Endometrial microvascular endothelial cells (primary cell): ENCODE measurements around the gene JADE1. TPM values are rescaled to one million over a fixed set of nuclear protein-coding genes. Genes with fewer than 3 reads are reported as not detected.

ENCODE experiments used
- in situ Hi-C: cut with HindIII; loops from 2 replicates; pipeline ENCODE4 v1.10.0; 2017; ENCODE audit warnings: low sequenced_read_pairs, low pct_unique_long_range_greater_than_20kb; ENCODE audit errors: inconsistent ontology term
- total RNA-seq: library from RNA; depleted of rRNA; stranded (reverse); fragments of >200 nt; gene quantifications from one replicate; pipeline ENCODE4 v1.2.3, GENCODE V29; 2015; ENCODE audit errors: inconsistent ontology term

The JADE1 gene
- total RNA-seq = 22.8 TPM

DNA sequence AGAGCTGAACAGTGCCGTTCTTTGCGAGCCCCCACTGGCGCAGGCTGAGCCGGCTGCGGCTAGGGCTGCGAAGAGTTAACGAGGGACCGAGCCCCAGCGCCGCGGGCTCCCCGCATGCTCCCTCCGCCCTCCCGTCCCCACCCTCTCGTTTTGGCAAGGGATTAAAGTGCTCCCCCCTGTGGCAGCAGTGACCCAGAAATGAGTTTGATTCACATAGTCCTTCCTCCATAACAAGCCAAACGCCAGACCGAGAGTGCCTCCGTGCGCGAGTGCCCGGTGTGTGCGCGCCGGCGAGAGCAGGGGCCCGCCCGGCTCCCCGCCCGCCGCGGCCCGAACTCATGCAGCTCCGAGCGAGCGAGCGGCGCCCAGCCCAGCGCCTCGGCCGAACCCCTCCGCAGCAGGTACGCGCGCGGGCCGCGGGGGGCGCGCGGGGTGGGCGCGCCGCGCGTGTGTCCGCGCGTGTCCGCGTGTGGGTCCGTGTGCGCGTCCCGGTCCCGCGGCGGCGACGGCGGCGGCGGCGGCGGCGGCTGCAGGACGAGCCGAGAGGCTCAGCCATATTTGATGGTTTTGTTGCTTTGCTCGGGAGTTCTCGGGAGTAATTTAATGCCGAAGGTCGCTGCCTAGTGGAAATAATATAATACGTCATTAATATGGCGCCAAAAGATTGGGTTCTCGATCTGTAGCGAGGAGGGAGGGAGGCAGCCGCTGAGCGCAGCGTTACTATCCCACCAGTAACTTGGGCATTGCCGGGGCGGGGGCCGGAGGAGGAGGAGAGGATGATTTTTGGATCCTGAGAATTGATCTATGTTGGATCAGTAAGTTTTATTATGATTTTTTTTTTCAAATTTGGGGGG is at the start of gene JADE1:
Gene JADE1, plus strand, starts transcription at position 224 of the 854 bp plus-strand sequence. CDS start 22,059 bp downstream, outside the sequence.
- in situ Hi-C loops = loop anchor here (10.0 kb wide), 1 partner anchor 355 kb away; no protein-coding TSS in a partner anchor

DNA sequence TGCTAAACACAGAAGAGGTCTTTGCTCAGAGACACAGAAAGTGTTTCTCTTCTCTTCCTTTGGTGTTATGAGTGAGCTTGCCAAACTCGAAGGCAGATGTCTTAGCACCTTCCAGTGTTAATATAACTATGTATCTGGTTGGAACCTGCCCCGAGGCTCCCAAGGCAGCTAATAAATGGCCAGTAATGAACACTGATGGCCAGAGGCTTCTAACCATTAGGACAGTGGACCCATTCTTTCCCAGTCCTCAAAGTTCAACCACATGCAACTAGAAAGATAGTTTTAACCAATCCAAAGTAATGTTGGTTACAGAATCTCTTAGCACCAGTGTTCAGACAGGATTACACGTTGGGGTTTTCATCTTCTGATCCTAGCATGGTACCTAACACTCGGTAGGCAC is 42.7 kb upstream of the JADE1 start:
- in situ Hi-C loops = no loop called here

DNA sequence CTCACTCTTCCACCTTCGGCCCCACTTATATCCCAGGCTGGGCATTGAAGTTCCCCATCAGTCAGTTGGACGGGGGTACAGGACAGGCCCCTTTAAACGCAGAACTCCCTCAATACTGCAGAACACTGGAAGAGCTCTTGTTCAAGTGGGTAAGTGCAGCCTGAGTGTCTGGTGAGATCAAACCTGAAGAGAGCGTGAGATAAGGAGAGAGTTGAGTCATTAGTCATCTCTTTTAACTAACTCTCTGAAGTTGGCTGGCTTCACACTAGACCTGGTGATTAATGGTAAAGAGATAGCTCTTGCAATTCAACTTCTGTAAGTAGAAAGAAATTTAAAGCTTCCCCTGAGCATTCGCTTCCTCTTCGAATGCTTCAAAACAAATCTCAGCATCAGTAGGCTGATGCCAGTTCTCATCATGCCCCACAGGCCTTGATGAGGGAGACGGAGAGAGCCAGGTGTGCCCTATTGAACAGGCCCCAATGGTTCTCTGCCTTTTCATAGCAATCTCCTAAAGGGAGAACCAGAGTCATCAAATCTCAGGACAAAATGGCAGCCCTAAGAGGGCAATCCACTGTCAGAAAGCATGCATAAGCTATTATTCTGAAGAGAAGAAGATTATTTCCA is 41.0 kb upstream of the JADE1 start:
- in situ Hi-C loops = no loop called here

DNA sequence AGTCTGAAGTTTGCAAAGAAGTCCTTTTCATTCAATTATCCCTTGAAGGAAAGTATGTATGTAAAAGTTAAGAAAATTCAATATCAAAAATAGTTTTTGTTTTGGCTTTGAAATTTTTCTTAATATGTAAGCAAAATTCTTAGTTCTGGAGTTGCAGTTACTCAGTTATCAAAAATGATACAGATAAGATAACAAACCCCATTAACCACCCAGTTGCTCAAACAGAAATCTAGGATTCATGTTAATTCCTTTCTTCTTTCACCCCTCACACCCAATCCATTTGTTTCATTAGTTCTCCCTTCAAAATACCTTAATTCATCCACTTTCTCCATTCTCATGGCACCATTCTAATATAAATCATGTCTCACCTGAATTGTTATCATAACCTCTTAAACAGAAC is 40.5 kb upstream of the JADE1 start:
- in situ Hi-C loops = no loop called here

DNA sequence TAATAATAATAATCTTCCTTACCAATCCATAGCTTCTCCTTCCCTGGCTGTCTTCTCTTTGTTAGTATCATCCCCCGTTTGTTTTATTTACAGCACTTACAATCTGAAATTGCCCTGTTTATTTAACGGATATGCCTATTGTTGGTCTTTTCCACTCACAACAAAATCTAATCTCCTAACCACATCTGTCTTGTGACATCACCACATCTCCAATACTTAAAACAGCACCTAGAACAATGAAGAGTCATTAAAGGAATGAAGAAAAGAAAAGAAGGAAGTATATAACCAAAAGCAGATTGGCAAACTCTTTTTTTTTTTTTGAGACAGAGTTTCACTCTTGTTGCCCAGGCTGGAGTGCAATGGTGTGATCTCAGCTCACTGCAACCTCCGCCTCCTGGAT is 38.7 kb upstream of the JADE1 start:
- in situ Hi-C loops = no loop called here

DNA sequence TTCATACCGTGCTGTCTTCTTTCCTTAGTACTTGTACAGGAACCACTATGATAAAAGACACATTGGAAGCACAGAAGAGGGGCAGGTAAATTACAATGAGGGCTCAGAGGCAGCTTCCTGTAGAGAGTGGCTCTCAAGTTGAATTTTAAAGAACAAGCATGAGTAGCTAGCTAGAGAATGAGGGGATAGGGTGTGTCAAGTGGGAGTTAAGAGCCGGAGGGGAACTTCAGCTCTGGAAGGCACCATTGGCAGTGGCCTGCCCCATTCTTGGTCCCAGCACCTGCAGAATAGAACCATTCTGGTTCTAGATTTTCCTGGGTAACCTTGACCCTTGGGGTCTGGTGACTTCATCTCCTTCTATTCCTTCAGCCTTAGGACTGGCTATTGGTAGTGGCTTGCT is 34.0 kb upstream of the JADE1 start:
- in situ Hi-C loops = no loop called here

DNA sequence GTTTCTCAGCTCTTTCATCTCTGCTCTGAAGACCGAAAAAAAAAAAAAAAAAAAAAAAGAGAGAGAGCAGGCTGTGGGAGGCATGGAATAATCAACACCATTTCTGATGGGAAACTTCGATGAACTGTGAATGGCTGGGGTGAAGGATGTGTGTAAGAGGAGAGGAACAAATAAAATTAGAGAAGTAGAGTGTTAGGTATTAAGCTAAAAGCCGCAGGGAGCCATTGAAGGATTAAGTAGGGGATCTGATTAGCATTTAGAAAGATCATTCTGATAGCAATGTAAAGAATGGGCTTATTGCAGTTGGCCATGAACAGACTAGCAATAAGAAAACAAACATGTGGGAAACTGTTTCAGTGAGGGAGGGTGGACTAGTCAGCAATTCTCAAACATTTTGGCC is 33.6 kb upstream of the JADE1 start:
- in situ Hi-C loops = no loop called here

DNA sequence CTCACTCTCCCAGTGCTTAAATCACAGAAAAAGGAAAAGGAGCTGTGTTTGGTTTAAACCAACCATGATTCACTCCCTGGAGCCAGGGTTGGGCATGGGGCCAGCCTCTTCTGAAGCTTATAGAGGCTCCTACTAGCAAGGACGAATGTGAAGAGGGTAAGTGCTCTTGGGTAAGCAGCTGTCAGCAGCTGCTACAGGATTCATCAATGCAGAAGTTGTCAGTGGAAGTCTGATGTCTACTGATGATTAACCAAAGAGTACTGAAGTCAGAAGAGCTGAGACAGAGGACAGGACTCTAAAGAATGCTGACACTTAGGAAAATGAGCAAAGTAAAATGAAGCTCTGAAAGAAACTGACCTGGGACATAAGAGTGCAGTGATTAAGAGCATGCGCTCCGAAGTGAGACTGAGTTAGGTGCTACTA is 32.7 kb upstream of the JADE1 start:
- in situ Hi-C loops = no loop called here

DNA sequence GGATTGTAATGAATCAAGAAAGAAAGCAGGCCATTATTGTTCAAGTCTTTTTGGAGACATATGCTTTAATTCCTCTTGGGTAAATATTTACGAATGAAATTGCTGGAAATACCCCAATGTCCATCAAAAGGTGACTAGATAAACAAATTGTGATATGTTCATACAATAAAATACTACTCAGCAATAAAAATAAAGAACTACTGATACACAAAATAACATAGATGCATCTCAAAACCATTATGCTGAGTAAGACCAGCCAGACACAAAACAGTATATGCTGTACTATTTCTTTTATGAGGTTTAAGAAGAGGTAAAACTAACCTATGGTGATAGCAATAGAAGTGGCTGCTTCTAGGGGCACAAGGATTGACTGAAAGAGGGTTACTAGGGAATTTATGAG is 28.8 kb upstream of the JADE1 start:
- in situ Hi-C loops = no loop called here

DNA sequence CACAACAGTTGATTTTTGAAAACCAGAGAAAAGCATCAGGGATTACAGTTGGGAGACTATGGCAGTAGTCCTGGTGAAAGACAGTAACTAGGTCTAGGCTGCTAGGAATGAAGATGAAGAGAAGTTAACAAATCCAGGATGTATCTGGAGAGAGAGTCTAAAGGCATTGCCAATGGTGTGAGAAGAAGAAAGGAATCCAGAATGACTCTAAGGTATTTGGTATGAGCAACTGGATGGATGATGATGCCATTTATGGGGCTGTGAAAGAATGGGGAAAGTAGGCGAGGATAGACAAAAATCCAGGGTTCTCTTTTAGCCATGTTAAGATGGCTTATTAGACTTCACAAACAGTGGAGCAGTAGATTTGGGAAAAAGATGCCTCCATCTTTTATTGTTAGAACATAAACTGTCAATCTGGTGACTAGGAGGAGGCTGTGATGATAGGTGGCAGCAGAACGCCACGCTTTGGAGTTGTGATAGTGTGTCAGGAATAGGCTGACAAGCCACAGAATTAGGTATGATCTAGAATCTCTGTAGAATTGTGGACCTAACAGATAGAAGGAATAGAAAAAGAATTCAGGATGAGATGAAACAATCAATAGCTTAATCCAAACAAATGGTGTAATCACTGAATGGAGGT is 27.3 kb upstream of the JADE1 start:
- in situ Hi-C loops = no loop called here

DNA sequence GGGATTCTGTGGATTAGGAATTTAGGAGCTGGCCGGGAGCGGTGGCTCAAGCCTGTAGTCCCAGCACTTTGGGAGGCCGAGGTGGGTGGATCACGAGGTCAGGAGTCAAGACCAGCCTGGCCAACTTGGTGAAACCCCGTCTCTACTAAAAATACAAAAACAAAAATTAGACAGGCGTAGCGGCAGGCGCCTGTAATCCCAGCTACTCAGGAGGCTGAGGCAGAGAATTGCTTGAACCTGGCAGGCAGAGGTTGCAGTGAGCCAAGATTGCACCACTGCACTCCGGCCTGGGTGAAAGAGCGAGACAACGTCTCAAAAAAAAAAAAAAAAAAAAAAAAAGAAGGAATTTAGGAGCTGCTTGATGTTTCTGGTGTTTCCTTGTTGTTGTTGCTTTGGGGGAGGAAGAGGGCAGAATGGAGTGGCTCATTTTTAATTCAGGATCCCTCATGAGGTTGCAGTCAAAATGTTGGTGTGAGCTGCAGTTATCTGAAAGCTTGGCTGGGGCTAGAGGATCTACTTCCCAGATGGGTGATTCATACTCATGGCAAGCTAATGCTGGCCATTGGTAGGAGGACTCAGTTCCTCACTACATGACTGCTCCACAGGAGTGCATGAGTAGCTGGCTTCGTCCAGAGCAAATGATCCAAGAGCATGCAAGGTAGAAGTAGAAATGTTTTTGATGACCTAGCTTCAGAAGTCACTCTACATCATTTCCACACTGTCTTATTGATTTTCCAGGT is 26.5 kb upstream of the JADE1 start:
- in situ Hi-C loops = no loop called here

DNA sequence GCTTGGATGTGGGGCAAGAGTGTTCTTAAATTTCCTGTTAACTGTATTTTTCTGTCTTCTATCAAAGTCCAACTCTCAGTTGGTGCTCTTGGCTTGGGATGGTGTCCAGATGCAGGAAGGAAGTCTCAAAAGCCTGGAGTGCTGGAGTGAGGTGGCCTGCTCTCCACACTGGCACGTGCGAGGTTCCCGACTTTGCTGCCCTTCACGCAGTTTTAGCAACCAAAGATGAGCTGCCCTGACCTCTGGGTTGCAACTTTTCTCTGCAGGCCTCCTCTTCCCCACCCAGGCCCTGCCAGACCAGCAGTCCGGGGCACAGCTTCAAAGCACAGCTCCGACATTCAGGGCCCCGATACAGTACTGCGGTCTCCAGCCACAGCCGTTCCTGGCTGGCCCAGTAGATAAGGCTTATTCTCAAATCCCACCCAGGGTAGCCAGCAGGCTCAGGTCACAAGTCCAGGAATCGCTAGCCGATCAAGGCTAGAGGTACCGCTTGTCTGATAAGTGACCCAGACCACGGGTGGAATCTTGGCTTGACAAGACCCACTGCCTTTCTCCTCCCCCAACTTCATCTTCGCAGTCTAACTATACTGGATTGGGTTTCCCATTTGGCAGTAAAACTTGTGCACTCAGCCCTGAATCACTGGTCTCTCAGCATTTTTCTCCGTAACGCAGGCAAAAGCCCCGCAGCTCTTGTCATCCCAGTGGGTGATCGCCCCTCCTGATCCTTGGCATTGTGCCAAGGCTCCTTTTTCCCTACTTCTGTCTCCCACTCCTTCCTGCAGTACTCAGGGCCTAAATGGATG is 21.8 kb upstream of the JADE1 start:
- in situ Hi-C loops = no loop called here

DNA sequence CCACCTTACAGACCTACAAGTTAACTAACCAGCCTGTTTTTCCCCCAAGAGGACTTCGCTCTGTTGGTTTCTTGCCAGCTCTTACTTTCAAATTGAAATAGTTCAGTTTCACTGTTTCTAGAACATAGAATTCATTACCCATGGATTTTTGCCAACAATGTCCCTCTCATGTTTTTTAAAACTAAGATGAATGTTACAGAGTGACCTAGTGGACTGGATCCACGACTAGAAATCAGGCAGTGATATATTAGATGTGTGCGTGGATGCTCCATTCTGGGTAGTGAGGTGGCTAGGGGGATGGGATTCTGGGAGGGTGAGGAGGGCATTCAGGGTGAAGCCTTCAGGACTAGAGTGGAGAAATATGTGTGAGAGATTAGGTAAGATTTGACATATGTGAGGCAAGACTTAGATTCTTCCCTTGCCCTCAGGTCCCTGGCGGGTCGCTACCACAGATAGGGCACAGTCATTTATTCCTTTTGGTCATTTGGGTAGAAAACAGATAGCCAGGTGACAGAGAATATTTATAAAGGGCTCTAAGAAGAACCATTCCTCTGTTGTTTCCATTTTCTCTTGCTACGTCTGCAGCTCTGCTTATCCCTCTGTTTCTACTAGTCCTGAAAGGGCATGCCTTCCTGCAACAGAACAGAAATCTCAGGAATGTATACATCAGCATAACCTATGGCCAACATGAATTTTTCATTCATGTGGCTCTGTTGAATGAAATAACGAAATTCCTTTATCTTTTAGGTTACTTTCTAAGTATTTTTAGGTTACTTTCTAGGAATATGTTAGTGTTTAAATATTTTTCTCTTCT is 15.4 kb upstream of the JADE1 start:
- in situ Hi-C loops = no loop called here

DNA sequence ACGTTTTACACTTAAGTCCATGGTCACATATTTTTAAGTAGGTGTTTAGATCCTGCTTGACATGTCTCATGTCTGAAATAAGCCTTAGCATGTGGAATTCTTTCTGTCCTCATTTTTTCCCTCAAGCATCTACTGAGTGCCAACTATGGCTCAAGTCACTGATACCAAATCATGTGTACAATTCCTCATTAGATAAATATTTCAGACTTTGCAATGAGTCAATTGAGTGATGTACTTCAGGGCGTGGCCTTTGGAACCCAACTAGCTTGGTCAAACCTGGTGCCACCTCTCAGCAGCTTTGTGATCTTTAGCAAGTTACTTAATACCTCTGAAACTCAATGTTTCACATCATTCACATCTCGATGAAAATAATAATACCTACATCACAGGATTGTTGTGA is 12.6 kb upstream of the JADE1 start:
- in situ Hi-C loops = no loop called here

DNA sequence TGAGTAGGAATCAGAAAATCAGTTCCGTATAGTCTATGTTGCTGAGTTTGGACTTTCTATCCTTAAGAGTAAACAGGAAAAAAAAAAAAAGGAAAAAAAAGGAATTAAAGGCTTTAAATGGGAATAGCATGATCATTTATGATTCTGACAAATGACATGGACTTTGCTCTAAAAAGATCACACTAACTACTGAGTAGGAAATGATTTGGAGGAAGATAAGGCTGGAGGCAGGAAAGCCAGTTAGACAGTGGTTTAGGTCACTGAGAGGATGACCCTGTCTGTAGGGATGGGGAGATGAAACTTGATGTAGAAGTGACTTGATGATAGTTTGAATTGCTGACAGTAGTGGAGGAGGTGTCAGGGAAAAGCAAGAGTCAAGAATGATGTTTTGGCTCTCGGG is 9.2 kb upstream of the JADE1 start:
- in situ Hi-C loops = loop anchor here (10.0 kb wide), 1 partner anchor 345 kb away; no protein-coding TSS in a partner anchor

DNA sequence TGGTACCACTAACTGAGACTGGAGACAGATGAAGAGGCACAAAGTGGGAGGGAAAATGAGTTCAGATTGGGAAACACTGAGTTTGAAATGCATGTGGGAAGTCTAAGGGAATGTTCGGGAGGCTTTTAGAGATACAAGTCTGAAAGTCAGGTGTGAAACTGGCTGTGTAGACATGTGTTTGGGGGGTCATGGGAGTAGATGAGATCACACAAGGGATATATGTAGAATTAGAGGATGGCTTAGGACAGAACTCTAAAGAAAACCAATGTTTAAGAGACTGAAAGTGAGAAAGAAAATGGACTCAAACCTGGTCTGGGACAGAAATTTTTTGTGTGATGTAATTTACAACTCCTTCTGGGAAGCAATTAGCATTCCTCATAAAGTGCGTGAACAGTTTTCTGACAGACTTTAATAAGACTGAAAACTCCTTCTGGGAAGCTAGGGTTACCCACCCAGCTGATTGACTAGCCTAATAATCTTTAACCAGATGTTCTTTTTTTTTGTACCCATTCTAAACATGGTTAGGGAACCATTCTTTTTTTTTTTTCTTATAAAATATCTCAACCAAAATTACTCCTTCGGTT is 8.7 kb upstream of the JADE1 start:
- in situ Hi-C loops = loop anchor here (10.0 kb wide), 1 partner anchor 346 kb away; no protein-coding TSS in a partner anchor
